ENCODE data around the gene SLC6A13. TPM values are rescaled to one million over a fixed set of nuclear protein-coding genes. Genes with fewer than 3 reads are reported as not detected.

SLC6A13 gene
- total RNA-seq, 1 donor, result not detected

DNA sequence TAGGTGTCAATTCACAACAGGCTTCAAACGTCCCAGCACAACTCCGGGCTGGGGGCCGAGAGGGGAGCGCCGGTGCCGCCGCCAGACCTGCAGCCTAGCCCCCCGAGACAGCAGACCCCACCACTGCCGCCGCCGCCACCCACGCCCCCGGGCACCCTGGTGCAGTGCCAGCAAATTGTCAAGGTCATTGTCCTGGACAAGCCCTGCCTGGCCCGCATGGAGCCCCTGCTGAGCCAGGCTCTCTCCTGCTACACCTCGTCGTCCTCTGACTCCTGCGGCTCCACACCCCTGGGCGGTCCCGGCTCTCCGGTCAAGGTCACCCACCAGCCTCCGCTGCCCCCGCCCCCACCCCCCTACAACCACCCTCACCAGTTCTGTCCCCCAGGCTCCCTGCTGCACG lies 88.0 kb downstream of the SLC6A13 start:
- H3K4me3 ChIP-seq (ENCODE audit: low read depth, low read length), result no peak overlapping the region
- TF ChIP-seq, protein P1, sequence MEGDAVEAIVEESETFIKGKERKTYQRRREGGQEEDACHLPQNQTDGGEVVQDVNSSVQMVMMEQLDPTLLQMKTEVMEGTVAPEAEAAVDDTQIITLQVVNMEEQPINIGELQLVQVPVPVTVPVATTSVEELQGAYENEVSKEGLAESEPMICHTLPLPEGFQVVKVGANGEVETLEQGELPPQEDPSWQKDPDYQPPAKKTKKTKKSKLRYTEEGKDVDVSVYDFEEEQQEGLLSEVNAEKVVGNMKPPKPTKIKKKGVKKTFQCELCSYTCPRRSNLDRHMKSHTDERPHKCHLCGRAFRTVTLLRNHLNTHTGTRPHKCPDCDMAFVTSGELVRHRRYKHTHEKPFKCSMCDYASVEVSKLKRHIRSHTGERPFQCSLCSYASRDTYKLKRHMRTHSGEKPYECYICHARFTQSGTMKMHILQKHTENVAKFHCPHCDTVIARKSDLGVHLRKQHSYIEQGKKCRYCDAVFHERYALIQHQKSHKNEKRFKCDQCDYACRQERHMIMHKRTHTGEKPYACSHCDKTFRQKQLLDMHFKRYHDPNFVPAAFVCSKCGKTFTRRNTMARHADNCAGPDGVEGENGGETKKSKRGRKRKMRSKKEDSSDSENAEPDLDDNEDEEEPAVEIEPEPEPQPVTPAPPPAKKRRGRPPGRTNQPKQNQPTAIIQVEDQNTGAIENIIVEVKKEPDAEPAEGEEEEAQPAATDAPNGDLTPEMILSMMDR (IDR thresholded peaks at IDR 0.05; ENCODE audit: insufficient read depth, low read length), result no peak
- DNase-seq (ENCODE audit: low read depth), result no peak

DNA sequence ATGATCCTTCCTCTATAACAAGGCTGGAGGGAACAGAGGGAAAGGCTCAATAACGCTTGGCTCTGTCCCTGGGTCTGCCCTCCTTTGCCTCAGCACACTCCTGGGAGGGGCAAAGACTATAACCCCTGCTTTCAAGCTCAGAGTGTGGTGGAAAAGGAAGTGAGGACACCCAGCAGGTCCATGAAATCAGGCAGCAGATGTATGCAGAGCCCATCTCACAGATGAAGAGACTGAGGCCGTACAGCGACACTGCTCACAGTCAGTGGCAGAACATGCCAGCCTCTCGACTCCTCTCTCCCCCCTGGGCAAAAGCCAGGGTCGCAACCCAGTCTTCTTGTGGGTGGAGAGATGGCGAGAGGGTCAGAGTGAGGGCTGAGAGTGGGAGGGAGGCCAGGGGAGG lies 88.5 kb downstream of the SLC6A13 start:
- TF ChIP-seq, protein P1 (IDR thresholded peaks at IDR 0.05; ENCODE audit: insufficient read depth, low read length), result no peak
- no peak for DNase-seq (ENCODE audit: low read depth)
- H3K4me3 ChIP-seq (ENCODE audit: low read depth, low read length), result no peak overlapping the region

DNA sequence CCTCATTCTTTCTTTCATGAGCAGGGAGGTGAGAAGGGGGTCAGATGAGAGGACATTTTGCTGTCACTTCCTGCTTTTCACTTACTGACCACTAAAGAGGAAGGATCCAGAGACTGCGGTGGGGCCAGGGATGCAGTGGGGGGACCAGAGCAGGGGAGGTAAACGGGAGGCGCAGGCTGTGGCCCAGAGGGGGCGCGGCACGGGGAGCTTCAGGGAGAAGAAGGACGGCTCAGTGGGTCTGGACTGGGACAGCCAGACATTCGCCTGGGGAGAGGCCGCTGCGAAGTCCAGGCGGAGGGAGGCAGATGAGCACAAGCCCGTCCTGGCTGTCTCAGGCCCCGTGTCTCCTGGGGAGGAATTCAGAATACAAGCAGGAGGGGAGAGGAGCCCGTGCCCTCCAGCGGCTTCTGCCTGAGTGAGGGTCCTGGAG lies 89.9 kb downstream of the SLC6A13 start:
- no peak for DNase-seq (ENCODE audit: low read depth)
- TF ChIP-seq, protein P1 (IDR thresholded peaks at IDR 0.05; ENCODE audit: insufficient read depth, low read length), result no peak
- H3K4me3 ChIP-seq (ENCODE audit: low read depth, low read length), result no peak overlapping the region

DNA sequence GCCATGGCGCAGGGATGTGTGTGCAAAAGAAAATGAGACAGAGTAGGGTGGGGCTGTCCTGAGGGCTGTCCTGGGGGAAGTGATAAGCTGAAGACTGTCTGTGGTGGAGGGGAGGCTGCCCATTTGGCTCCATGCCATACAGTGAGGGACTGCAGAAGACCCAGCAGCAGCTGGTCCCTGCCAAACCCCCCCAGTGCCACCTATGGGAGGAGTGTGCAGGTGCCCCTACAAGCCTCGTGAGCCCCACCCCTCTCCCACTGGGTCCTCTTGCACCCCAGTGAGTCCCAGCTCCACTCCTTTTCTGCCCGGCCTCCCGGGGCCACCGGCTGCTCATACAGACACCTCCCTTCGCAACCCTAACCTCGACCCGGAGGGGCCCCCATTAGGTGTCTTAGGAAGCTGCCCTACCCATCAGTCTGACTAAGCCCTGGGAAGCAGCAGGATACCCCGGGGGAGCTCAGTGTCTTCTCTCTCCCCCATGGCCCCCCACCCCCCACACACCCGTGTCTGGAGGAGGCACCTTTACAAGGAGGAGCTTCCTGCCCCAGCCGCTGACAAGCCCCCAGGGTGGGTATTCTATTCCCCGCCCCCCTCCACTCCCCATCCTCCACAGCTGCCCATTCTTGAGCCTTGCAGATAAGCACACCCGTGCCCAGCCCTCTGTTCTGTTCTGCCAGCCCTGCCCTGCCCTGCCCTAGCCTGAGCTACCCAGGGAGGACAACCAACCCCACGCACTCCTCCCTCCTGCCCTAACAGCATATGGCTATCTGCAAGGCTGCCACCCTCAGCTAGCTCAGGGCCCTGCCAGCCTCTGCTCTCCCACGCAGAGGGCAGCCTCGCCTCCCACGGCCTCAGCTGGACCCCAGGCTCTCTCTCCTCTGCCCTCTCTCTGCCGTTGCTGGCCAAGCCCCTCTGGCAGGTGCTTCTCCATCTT lies 90.6 kb downstream of the SLC6A13 start:
- no peak overlapping the region for H3K4me3 ChIP-seq (ENCODE audit: low read depth, low read length)
- no peak for DNase-seq (ENCODE audit: low read depth)
- TF ChIP-seq, protein P1 (IDR thresholded peaks at IDR 0.05; ENCODE audit: insufficient read depth, low read length), result no peak

DNA sequence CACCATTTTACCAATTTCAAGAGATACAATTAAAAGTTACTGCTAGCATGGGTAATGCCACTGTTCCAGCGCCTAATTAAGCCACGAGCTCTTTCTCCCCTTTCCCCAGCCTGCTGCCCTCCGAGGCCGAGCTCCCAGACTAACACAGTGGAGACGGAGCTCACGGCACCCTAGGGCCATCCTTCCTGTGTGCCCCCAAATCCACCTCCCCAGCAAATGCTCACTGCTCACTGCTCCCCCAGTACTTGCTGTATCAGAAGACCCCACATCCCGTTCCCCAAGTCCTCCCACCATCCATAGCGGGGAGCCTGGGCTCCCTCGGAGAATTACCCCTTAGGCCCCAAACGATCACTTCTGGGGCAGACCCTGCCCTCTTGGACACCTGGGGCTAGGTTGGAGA lies 91.4 kb downstream of the SLC6A13 start:
- no peak for DNase-seq (ENCODE audit: low read depth)
- no peak overlapping the region for H3K4me3 ChIP-seq (ENCODE audit: low read depth, low read length)
- TF ChIP-seq, protein P1 (IDR thresholded peaks at IDR 0.05; ENCODE audit: insufficient read depth, low read length), result no peak

Other genes with a start within 250 kb of the SLC6A13 start
- gene IQSEC3, start 196.1 kb downstream of the SLC6A13 start, total RNA-seq (ENCODE audit: low replicate concordance), result 0.41 TPM in 1 of 2 replicates, not detected in the other
- not detected in 2 replicates for gene SLC6A12, start 48.7 kb downstream of the SLC6A13 start, total RNA-seq (ENCODE audit: low replicate concordance)
- 46.2 and 122 TPM in 2 replicates for gene KDM5A, start 126.5 kb upstream of the SLC6A13 start, total RNA-seq (ENCODE audit: low replicate concordance)
- gene CCDC77, start 138.8 kb upstream of the SLC6A13 start, total RNA-seq (ENCODE audit: low replicate concordance), result 15.4 and 20.1 TPM in 2 replicates
- 0.09 and 0.16 TPM in 2 replicates for gene B4GALNT3, start 197.1 kb upstream of the SLC6A13 start, total RNA-seq (ENCODE audit: low replicate concordance)

Measured in fibroblast of the aortic adventitia (primary cell).